Stimulated activated naive CD4-positive, alpha-beta T cell (primary cell): ENCODE measurements around the gene PTPRT.
"Not testable (repeated sequence)": the region's sequence is repeated elsewhere in the genome, so short reads cannot be mapped to it uniquely, and the experiment has no call there.

Source experiments
- DNase-seq, 6 experiments: peaks; one replicate each; lab custom pipeline; 2025; lab: John Stamatoyannopoulos, UW

The PTPRT gene

DNA sequence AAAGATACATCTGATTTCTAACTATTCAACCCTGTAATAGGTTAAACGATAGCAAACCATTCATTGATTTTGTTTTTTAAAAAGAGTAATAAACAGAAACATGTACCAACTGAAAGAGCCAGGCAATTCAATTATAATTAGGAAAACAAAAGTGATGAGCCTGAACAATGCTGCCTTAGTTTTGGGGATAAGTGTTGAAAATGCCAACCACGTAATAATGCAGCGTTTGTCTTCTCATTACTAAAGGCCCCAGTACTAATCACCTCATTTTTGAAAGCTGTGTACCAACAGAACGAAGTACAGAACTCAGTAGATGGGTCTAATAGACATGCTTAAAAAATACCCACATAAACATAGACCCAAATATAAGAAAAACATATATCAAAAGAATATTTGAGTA, 907.9 kb downstream of the PTPRT start:
- DNase-seq, result no peak

- no peak for DNase-seq
Measured at GRCh38 chr20:42276718-42277602, 912.7 kb downstream of the PTPRT start.

GRCh38 chr20:42274986-42275385, 914.7 kb downstream of the PTPRT start:
- no peak for DNase-seq

DNA sequence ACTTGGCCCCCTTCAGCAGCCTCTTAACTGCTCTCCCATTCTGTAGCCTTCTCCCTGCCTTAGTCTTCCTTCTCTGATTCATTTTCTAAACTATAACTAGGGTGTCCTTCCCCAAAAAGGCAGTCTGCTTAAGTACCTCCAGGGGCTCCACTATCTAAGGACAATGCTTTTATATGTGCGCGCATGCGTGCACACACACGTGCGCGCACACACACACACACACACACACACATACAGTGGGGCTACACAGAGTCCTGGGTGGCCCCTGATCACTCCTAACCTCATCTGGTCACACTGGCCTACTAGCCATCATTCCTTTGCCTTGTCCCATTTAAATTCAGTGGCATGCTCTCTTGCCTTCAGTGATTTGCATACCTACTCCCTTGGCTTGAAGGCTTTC, 917.2 kb downstream of the PTPRT start:
- no peak for DNase-seq

GRCh38 chr20:42270539-42270938, 919.2 kb downstream of the PTPRT start:
- DNase-seq, result no peak

- no peak for DNase-seq
Measured at GRCh38 chr20:42267793-42268384, 921.8 kb downstream of the PTPRT start.

DNA sequence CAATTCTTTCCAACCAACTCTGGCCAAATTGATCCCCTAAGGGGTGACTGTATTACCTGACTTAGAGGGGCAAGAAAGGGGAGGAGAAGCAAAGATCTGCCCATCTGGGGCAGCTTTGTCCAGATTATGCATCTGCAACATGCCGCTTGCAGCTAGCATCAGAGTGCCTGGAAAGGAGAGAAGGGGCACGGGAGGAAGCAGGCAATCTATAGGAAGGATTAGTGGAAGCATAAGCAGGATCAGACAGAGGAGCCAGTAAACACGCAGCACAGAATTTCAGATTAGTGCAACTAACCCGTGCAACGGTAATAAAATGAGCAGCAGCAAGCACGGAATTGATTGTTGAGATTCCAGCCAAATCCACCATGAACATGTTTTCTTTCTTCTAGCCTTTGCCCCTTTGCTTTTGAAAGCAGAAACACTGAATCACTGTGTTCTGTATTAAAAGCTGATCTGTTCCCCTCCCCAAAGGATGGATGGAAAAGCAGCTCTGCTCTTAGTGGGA, 927.9 kb downstream of the PTPRT start:
- no peak for DNase-seq

DNA sequence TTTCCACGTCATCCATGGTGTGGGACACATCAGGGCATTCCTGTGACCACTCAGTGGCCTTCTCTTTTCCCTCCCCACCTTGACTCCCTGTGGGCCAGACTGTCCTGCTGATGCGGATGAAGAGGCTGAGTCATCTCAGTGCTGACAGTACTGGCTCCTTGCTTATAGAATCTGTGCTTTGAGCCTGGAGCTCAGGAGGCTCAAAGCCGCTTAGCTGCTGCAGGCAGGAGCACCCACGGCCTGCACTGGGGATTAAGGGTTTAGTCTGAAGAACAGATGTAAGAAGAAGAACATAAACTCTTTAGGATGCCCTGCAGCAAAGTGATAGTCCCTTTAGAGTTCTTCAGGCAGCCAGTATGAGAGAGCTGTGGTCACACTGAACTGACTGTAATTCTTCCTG, 929.5 kb downstream of the PTPRT start:
- DNase-seq, result no peak

DNA sequence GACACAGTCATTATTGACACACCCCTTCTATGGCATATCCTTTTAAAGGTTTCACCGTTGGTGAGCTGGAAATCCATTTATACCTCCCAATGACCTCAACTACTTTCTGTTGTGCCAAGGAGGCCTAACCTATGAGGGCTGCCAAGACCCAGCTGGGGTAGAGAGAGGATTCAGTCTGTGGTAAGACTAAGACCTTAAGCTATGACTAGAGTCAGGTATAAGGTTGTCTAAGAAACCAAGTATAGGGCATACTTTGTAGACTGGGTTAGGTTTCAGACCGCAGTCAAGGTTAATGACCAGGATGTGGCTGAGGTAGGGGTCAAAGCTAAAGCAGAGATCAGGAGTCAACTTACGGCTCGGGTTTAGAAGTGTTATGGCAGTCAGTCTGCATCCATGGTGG, 930.3 kb downstream of the PTPRT start:
- no peak for DNase-seq

- no peak for DNase-seq
Measured at GRCh38 chr20:42258564-42259302, 931.0 kb downstream of the PTPRT start.

DNA sequence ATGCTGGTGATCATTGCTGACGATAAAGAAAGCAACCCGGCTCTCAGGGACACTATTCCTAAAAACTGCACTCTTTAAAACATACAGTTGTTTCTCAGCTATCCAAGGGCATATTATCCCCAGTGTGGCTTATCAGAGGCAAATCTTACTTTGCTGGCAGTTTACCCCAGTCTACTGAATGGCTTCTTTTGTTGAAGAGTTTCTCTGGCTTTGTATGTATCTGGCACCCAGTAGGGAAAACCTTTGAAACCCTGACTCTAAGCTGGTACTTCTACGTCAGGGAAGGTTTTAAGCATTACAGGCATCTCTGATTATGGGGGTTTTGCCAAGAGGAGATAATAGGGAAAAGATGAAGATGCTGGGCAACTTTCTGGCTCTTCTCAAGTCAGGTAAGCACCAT, 933.9 kb downstream of the PTPRT start:
- DNase-seq, result no peak

GRCh38 chr20:42254673-42255072, 935.0 kb downstream of the PTPRT start:
- DNase-seq, result no peak

- DNase-seq, result no peak
Measured at GRCh38 chr20:42252116-42252515, 937.6 kb downstream of the PTPRT start.

- DNase-seq, result no peak
Measured at GRCh38 chr20:42218621-42219374, 970.9 kb downstream of the PTPRT start.

GRCh38 chr20:42214074-42214473, 975.6 kb downstream of the PTPRT start:
- DNase-seq, result no peak

DNA sequence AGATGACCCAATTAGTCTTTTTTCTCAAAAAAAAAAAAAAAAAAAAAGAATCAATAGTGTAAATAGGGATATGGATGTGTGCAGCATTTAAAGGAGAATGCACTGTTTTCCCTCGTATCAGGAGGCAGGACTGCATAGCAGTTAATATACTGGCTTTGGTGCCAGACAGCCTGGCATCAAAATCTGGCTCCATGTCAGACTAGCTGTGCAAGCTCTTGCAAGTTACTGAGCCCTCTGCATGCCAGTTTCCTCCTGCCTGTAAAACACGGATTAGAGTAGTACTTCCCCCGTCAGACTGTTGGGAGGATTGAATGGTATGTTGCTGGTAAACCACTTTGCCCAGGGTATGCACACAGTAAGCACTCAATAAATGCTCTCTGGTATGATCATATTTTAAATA, 977.3 kb downstream of the PTPRT start:
- no peak for DNase-seq

GRCh38 chr20:42206557-42206956, 983.1 kb downstream of the PTPRT start:
- DNase-seq, result not testable (repeated sequence)

DNA sequence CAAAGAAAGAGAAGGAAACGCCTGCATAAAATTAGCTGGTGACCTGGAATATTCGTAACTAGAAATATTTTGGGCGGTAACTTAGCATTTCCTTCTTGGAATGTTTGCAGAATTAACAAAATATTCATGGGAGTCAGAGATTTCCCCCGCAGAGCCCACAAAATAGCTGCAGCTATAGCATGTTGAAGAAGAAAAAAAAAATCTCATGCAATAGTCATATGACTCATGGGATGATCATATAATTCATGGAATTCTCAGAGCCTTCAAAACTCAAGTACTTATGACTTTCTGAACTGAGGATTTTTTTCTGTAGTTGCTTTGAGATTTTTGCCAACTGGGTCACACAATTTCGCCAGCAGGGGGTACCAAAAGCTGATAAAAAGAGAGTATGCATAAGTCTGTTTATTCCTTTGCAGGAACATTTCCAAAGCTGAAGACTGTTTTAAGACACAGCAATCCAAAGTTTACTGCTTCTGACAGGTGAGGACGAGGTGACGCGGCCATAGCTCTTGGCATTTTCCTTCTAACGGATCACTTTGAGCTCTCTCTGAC, 985.5 kb downstream of the PTPRT start:
- no peak for DNase-seq

GRCh38 chr20:42197599-42197998, 992.1 kb downstream of the PTPRT start:
- no peak for DNase-seq

GRCh38 chr20:42193119-42193518, 996.6 kb downstream of the PTPRT start:
- DNase-seq, result no peak

DNA sequence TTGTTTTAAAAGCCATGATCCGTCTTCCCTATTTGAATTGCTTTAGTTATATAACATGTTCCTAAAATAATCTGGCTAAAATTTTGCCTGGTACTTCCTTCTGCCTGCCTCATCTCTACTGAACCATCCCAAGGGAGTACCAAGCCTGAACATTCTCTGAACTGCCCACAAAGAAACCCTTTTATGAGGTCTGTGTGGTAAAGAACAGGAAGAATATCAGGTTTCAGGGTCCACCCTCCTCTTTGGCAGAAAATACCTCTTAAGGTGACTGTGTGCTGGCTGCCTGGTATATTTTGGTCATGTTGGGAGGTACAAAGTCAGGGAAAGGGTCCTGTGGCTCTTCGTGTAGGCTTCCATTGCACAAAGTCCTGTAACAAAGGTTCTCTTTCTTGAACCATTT, 997.4 kb downstream of the PTPRT start:
- no peak for DNase-seq
